ENCODE data around the gene ZFYVE9. TPM values are rescaled to one million over a fixed set of nuclear protein-coding genes. Genes with fewer than 3 reads are reported as not detected.
"Not testable (repeated sequence)": the region's sequence is repeated elsewhere in the genome, so short reads cannot be mapped to it uniquely, and the experiment has no call there.

The ZFYVE9 gene
- total RNA-seq, 1 experiment from 2014 or later, result 22.5 TPM

DNA sequence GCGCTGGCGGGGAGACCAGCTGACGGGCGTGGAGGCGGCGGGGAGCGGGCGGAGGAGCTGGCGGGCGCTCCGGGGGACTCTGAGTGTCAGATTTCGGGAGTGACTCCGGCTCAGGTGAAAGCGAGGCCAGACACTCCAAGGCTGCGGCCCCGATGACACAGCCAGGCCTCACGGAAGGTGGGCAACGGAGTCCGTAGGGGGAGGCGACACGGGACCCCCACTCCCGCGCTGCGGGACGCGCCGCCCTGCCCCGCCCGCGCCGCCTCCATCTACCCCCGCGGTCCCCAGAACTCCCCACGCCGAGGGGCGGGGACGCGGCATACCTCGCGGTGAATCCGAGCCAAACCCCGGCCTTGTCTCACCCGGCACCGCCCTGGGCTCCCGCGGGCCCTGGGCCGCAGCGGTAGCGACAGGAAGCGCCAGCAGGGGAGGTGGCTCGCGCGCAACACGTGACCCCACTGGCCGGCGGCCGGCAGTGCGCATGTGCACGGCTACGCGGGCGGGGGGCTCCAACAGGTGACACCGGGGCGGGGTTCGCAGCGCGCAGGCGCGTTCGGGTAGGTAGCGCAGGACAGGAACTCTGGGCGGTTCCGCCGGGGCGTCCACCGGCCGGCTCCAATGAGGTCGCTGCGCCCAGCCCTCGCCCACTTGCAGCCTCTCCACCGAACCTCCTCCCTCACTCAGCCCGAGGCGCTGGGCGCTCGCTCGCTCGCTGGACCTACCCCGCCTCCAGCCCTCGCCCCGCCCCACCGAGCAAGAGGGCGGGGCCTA, 224.0 kb downstream of the ZFYVE9 start, which contains the start of gene CC2D1B:
Gene CC2D1B (minus strand): TSS at position 460 of the 771 bp plus-strand sequence. CDS start 1,585 bp downstream, outside the sequence.
- DNase-seq (ENCODE audit: low read depth), result peak; percentile 99

DNA sequence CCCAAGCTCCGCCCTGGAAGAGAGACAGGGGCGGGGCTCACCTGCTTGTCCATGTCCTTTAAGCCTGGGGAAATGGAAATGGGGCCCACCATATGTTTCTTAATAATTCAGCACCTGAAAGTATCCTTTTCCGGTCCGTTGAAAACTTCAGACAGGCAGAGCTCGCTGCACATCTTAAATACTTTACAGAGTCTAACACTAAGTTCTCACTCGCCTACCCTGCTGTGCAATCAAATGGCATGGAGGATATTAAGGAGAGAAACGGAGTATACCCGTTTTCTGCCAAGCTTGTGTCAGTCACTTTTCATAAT, 224.6 kb downstream of the ZFYVE9 start:
- no peak for DNase-seq (ENCODE audit: low read depth)

DNA sequence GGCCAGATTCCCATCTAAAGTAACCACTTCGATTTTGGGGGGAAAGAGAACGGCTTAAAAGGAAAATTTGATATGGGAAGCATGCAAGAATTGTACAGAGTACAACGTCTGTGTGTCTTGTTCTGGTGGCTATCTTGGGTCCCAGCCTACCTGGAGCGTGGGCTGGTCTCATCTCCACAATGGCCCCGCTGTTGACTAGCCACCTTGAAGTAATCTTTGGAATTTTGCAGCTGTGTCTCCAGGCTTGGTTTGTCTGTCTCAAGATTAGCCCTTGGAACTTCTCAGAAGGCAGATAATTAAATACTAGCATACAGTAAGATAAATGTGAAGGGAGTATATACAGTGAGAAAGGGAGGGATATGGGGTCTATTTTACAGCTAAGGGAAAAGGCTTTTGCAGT, 225.4 kb downstream of the ZFYVE9 start:
- no peak for DNase-seq (ENCODE audit: low read depth)

DNA sequence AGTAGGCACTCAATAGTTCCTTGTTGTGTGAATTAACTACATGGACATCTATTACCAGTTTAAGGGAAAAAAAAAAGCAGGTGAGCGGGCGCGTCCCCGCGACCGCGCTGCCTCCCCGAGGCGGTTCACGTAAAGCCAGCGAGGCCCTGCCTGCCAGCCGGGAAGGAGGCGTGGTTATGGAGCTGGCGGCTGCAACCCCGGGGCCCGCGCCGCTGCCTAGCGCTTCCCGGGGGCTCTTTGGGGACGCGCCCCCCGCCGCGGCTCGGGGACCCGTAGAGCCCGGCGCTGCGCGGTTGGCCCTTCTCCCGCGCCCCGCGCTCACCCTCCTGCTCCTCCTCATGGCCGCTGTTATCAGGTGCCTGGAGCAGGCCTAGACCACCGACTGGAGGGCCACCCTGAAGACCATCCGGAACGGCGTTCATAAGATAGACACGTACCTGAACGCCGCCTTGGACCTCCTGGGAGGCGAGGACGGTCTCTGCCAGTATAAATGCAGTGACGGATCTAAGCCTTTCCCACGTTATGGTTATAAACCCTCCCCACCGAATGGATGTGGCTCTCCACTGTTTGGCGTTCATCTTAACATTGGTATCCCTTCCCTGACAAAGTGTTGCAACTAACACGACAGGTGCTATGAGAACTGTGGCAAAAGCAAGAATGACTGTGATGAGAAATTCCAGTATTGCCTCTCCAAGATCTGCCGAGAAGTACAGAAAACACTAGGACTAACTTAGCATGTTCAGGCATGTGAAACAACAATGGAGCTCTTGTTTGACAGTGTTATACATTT, 226.7 kb downstream of the ZFYVE9 start:
- peak; percentile 13 for DNase-seq (ENCODE audit: low read depth)

DNA sequence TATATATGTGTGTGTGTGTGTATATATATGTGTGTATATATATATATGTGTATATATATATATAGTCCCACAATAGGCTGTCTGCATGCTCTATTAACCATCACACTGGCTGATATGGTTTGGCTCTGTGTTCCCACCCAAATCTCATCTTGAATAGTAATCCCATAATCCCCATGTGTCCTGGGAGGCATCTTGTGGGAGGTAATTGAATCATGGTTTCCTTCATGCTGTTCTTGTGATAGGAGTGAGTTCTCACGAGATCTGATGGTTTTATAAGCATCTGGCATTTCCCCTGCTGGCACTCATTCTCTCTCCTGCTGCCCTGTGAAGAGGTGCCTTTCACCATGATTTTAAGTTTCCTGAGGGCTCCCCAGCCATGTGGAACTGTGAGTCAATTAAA, 228.0 kb downstream of the ZFYVE9 start:
- not testable (repeated sequence) for DNase-seq (ENCODE audit: low read depth)

DNA sequence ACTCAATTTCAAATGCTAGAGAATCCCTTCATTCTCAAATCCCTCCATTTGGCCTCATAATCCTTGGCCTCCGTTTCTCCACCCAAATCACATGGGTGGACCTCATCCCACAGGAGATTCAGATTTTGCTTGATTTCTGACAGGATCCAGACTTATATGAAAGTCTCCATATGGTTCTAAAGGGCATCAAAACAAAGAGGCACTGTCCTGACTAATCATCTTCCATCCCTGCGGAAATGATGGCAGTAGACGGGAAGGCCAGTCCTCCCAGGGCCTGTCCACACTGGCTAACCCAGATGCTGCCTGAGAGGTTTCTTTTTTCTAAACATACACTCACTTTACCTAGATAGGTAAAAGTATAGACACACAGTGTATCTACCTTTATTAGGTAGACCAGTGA, 243.5 kb downstream of the ZFYVE9 start:
- no peak for DNase-seq (ENCODE audit: low read depth)

DNA sequence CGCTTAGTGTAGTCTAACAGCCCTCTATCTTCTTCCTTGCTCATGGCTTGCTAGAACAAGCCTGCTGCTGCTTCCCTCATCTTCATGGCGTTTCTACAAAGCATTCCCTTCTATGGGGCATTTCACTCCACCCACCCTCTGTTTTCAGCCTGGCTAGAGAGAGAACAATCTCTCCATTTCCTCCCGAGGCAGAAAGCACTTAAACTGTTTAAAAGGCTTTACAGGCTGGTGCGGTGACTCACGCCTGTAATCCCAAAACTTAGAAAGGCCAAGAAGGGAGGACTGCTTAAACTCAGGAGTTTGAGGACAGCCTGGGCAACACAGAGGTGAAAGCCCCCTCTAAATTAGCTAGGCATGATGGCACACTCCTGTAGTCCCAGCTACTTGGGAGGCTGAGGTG, 244.6 kb downstream of the ZFYVE9 start:
- no peak for DNase-seq (ENCODE audit: low read depth)

DNA sequence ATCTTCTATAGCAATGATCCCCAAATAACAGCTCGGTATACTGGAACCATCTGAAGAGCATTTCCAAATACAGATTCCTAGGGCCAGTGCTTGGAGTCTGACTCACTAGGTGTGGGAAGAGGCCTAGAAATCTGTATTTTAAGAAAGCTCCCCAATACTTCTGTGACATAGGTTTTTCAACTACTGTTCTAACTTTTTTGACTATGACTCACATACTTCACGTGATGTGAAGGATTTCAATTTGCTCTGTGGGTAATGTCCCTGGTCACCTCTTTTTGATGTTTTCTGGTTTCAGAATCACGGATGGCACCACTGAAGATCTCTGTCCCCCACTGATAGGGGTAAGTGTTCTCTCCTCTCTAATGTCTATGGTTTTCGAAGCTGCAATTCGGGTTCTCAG, 251.3 kb downstream of the ZFYVE9 start:
- no peak for DNase-seq (ENCODE audit: low read depth)

Other genes starting within 250 kb of the ZFYVE9 start
- 20.5 and 23.3 TPM in 2 replicates for gene RAB3B, start 151.4 kb upstream of the ZFYVE9 start, total RNA-seq (2014; rRNA removed; shearing (Covaris generic))
- 15.4 and 16.2 TPM in 2 replicates for gene KTI12, start 108.3 kb upstream of the ZFYVE9 start, total RNA-seq (2014; rRNA removed; shearing (Covaris generic))
- gene TXNDC12, start 86.9 kb upstream of the ZFYVE9 start, total RNA-seq (2014; rRNA removed; shearing (Covaris generic)), result 68.9 and 76.2 TPM in 2 replicates
- 46.4 and 50.8 TPM in 2 replicates for gene BTF3L4, start 85.8 kb upstream of the ZFYVE9 start, total RNA-seq (2014; rRNA removed; shearing (Covaris generic))
- 39.0 and 45.8 TPM in 2 replicates for gene CC2D1B, start 224.1 kb downstream of the ZFYVE9 start, total RNA-seq (2014; rRNA removed; shearing (Covaris generic))

All from HT1080 (cell line).